ENCODE measurements around the gene PARVB. TPM values are rescaled to one million over a fixed set of nuclear protein-coding genes. Genes with fewer than 3 reads are reported as not detected.

PARVB gene
- total RNA-seq, 4 donors from 2014 or later, result 6.6 to 144 (median 30.1) TPM

GRCh38 chr22:44131412-44131811 lies 107.3 kb downstream of the PARVB start:
- Histone ChIP-seq H3K4me3 (no peak overlapping the region), H3K36me3 (peaks cover 0 to 3% (median under 1%) of the 10 kb centered on the region in 4 donors), H3K9me3 (peaks cover 0 to 5% of the 10 kb centered on the region in 2 donors), H3K27ac (no peak overlapping the region), H3K27me3 (no peaks in the 10 kb centered on the region), H3K4me1 (peaks cover 0 to 5% (median 0%) of the 10 kb centered on the region in 4 donors)
- WGBS, 2 donors (ENCODE audit: low coverage in 1 of 2), result 97% methylated on average over 12 of the region's 12 CpGs; no CpG with 5 or more reads in 1 of the 2 donors
- TF ChIP-seq, protein P1, sequence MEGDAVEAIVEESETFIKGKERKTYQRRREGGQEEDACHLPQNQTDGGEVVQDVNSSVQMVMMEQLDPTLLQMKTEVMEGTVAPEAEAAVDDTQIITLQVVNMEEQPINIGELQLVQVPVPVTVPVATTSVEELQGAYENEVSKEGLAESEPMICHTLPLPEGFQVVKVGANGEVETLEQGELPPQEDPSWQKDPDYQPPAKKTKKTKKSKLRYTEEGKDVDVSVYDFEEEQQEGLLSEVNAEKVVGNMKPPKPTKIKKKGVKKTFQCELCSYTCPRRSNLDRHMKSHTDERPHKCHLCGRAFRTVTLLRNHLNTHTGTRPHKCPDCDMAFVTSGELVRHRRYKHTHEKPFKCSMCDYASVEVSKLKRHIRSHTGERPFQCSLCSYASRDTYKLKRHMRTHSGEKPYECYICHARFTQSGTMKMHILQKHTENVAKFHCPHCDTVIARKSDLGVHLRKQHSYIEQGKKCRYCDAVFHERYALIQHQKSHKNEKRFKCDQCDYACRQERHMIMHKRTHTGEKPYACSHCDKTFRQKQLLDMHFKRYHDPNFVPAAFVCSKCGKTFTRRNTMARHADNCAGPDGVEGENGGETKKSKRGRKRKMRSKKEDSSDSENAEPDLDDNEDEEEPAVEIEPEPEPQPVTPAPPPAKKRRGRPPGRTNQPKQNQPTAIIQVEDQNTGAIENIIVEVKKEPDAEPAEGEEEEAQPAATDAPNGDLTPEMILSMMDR (IDR thresholded peaks at IDR 0.05), result no peak
- TF ChIP-seq EP300 (IDR thresholded peaks at IDR 0.05; ENCODE audit: low read depth) (no peak), POLR2A (IDR thresholded peaks at IDR 0.05) (no peak), POLR2AphosphoS5 (IDR thresholded peaks at IDR 0.05) (no peak)
- no peak for DNase-seq
- in situ Hi-C loops (cut with MboI; ENCODE audit: low pct_ligation_motif_present in 1 of 4, low pct_unique_long_range_greater_than_20kb in 1 of 4, low sequenced_read_pairs in 3 of 4), result no loop called here
- intact Hi-C loops (cut with DNase I; ENCODE audit: low total_unique reads), result no loop called here

GRCh38 chr22:44131989-44132685 lies 108.0 kb downstream of the PARVB start:
- TF ChIP-seq POLR2A (IDR thresholded peaks at IDR 0.05) (no peak), POLR2AphosphoS5 (IDR thresholded peaks at IDR 0.05) (no peak)
- Histone ChIP-seq H3K4me1 (peaks cover 0 to 5% (median 0%) of the 10 kb centered on the region in 4 donors), H3K9me3 (peaks cover 0 to 1% of the 10 kb centered on the region in 2 donors), H3K36me3 (peaks cover 0 to 7% (median 1%) of the 10 kb centered on the region in 4 donors), H3K27me3 (no peaks in the 10 kb centered on the region), H3K4me3 (no peak overlapping the region), H3K27ac (no peak overlapping the region)
- DNase-seq, result no peak
- 75 to 93% methylated on average over 4 to 13 of the region's 13 CpGs for WGBS, 2 donors (ENCODE audit: low coverage in 1 of 2)
- intact Hi-C loops (cut with DNase I; ENCODE audit: low total_unique reads) (no loop called here), in situ Hi-C loops (cut with MboI; ENCODE audit: low pct_ligation_motif_present in 1 of 4, low pct_unique_long_range_greater_than_20kb in 1 of 4, low sequenced_read_pairs in 3 of 4) (no loop called here)

DNA sequence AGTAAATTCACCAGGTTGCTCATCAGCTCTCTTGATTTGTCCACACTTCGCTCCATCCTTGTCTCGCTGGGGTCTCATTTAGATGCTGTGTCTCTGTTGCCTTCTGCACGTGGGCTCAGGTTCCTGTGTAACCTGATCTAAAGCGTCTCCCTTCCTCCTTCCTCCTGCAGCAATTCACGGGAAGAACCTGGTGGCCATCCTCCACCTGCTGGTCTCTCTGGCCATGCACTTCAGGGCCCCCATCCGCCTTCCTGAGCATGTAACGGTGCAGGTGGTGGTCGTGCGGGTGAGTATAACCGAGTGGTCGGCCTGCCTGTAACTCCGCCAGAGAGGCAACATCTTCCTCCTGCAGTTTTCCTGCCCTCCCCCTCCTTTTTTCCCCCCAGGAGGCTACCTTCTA lies 108.6 kb downstream of the PARVB start:
- Histone ChIP-seq H3K27me3 (no peaks in the 10 kb centered on the region), H3K27ac (no peak overlapping the region), H3K4me3 (no peak overlapping the region), H3K9me3 (peaks cover 0 to 7% of the 10 kb centered on the region in 2 donors), H3K36me3 (peaks cover 0 to 9% (median 1%) of the 10 kb centered on the region in 4 donors), H3K4me1 (peaks cover 0 to 5% (median 0%) of the 10 kb centered on the region in 4 donors)
- no peak for DNase-seq
- 78 to 83% methylated on average over 6 to 12 of the region's 12 CpGs for WGBS, 2 donors (ENCODE audit: low coverage in 1 of 2)
- intact Hi-C loops (cut with DNase I; ENCODE audit: low total_unique reads) (no loop called here), in situ Hi-C loops (cut with MboI; ENCODE audit: low pct_ligation_motif_present in 1 of 4, low pct_unique_long_range_greater_than_20kb in 1 of 4, low sequenced_read_pairs in 3 of 4) (no loop called here)
- TF ChIP-seq EP300 (IDR thresholded peaks at IDR 0.05; ENCODE audit: low read depth) (no peak), POLR2A (IDR thresholded peaks at IDR 0.05) (no peak), POLR2AphosphoS5 (IDR thresholded peaks at IDR 0.05) (no peak)
- TF ChIP-seq, protein P1 (IDR thresholded peaks at IDR 0.05), result no peak

- WGBS, 2 donors (ENCODE audit: low coverage in 1 of 2), result 80 to 95% methylated on average over 6 of the region's 6 CpGs
- no peak for DNase-seq
- Histone ChIP-seq H3K9me3 (peaks cover 0 to 8% of the 10 kb centered on the region in 2 donors), H3K36me3 (peaks cover 0 to 9% (median 1%) of the 10 kb centered on the region in 4 donors), H3K27ac (no peak overlapping the region), H3K27me3 (no peaks in the 10 kb centered on the region), H3K4me3 (no peak overlapping the region), H3K4me1 (peaks cover 0 to 5% (median 0%) of the 10 kb centered on the region in 4 donors)
- in situ Hi-C loops (cut with MboI; ENCODE audit: low pct_ligation_motif_present in 1 of 4, low pct_unique_long_range_greater_than_20kb in 1 of 4, low sequenced_read_pairs in 3 of 4), result no loop called here
- intact Hi-C loops (cut with DNase I; ENCODE audit: low total_unique reads), result no loop called here
- TF ChIP-seq EP300 (IDR thresholded peaks at IDR 0.05; ENCODE audit: low read depth), result no peak
- TF ChIP-seq POLR2AphosphoS5 (IDR thresholded peaks at IDR 0.05), result no peak
- TF ChIP-seq, protein P1 (IDR thresholded peaks at IDR 0.05), result no peak
- TF ChIP-seq POLR2A (IDR thresholded peaks at IDR 0.05), result no peak
Observed at GRCh38 chr22:44133161-44133560, 109.1 kb downstream of the PARVB start.
